ENCODE results near the gene ARMCX5. TPM values are rescaled to one million over a fixed set of nuclear protein-coding genes. Genes with fewer than 3 reads are reported as not detected.

Gene ARMCX5
- total RNA-seq, 1 experiment from 2014 or later = 39.2 TPM

DNA sequence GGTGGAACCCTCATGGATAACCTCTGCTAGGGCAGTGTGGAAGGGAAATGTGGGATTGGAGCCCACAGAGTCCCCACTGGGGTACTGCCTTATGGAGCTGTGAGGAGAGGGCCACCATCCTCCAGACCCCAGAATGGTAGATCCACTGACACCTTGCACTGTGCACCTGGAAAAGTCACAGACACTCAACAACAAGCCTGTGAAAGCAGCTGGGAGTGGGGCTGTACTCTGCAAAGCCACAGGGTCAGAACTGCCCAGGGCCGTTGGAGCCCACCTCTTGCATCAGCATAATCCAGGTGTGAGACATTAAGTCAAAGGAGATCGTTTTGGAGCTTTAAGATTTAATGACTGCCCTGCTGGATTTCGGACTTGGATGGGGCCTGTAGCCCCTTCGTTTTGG lies 11.6 kb downstream of the ARMCX5 start:
- peaks cover 37% of the 10 kb centered on the region for H3K79me2 ChIP-seq (ENCODE audit: low read length)
- intact Hi-C loops (cut with micrococcal nuclease) = no loop called here
- BruUV-seq (replicated peaks) = no TSS peak

DNA sequence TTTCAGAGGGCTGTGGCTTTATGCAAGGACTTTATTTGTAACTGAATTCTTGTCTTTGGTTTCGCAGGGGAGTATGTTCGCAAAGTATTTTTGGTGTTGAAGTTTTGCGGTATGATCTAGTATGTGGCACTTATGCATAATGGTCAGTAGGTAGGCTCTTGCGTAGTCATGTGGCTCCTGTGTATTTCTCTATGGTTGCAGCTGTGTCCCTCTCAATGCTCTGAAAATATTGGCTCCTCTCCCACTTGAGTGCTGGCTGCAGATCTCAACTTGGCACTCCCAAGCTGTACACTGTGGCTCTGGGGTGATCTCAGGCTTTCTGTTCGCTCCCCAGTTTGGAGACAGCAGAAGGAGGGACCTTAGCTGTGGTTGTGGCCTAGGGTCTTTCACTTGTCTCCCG lies 24.8 kb downstream of the ARMCX5 start:
- Histone ChIP-seq H4K20me1 (ENCODE audit: low read length) (no peaks in the 10 kb centered on the region), H3K9me2 (replicated peaks; ENCODE audit: low read length) (no peaks in the 10 kb centered on the region), H3K9me3 (ENCODE audit: low read length) (0 out of 2 replicates have a peak, but pooled peaks cover 4% of the 10 kb centered on the region), H3K79me2 (ENCODE audit: low read length) (peaks cover 31% of the 10 kb centered on the region), H3K4me2 (ENCODE audit: low read length) (no peak overlapping the region), H3K4me3 (ENCODE audit: low read length) (no peak overlapping the region), H3K27me3 (ENCODE audit: low read length) (no peaks in the 10 kb centered on the region), H3K9ac (ENCODE audit: low read length) (no peak overlapping the region), H2AFZ (ENCODE audit: low read length) (no peak overlapping the region), H3F3A (ENCODE audit: low read length, unreplicated experiment) (no peaks in the 10 kb centered on the region), H3K36me3 (ENCODE audit: low read depth, low read length) (peaks cover 23% of the 10 kb centered on the region), H3K27ac (ENCODE audit: low read length) (no peak overlapping the region), H3K4me1 (ENCODE audit: insufficient read depth, low read length) (peaks cover 10% of the 10 kb centered on the region; the same call in 1 of the 2 replicates)
- TF ChIP-seq EZH2phosphoT487 (IDR thresholded peaks at IDR 0.05; ENCODE audit: borderline replicate concordance, low read length) (no peak), EZH2 (IDR thresholded peaks at IDR 0.05; ENCODE audit: low read length, unreplicated experiment) (no peak), CTCF (conservative IDR thresholded peaks at IDR 0.05; ENCODE audit: low read depth, low read length) (no peak)
- BruUV-seq (replicated peaks) = no TSS peak
- ChIA-PET CTCF (no interaction called here), POLR2A (ENCODE audit: unreplicated experiment) (no interaction called here)
- ATAC-seq = no peak
- no peak for DNase-seq
- intact Hi-C loops (cut with micrococcal nuclease) = no loop called here

More for the DNA sequence above, 11.6 kb downstream of the ARMCX5 start:
- Histone ChIP-seq H3K4me3 (ENCODE audit: low read length) (no peak overlapping the region), H3K36me3 (ENCODE audit: low read depth, low read length) (peaks cover 14% of the 10 kb centered on the region), H3K4me1 (ENCODE audit: insufficient read depth, low read length) (no peaks in the 10 kb centered on the region), H3K9ac (ENCODE audit: low read length) (no peak overlapping the region), H3F3A (ENCODE audit: low read length, unreplicated experiment) (no peaks in the 10 kb centered on the region), H3K9me2 (replicated peaks; ENCODE audit: low read length) (no peaks in the 10 kb centered on the region), H3K9me3 (ENCODE audit: low read length) (no peaks in the 10 kb centered on the region), H2AFZ (ENCODE audit: low read length) (no peak overlapping the region), H3K27ac (ENCODE audit: low read length) (no peak overlapping the region), H3K27me3 (ENCODE audit: low read length) (no peaks in the 10 kb centered on the region), H3K4me2 (ENCODE audit: low read length) (no peak overlapping the region), H4K20me1 (ENCODE audit: low read length) (no peaks in the 10 kb centered on the region)
- DNase-seq (no peak), ATAC-seq (no peak)
- POLR2A ChIA-PET (ENCODE audit: unreplicated experiment) = no interaction called here
- TF ChIP-seq EZH2phosphoT487 (IDR thresholded peaks at IDR 0.05; ENCODE audit: borderline replicate concordance, low read length) (no peak), EZH2 (IDR thresholded peaks at IDR 0.05; ENCODE audit: low read length, unreplicated experiment) (no peak), CTCF (conservative IDR thresholded peaks at IDR 0.05; ENCODE audit: low read depth, low read length) (no peak)
- CTCF ChIA-PET = no interaction called here

DNA sequence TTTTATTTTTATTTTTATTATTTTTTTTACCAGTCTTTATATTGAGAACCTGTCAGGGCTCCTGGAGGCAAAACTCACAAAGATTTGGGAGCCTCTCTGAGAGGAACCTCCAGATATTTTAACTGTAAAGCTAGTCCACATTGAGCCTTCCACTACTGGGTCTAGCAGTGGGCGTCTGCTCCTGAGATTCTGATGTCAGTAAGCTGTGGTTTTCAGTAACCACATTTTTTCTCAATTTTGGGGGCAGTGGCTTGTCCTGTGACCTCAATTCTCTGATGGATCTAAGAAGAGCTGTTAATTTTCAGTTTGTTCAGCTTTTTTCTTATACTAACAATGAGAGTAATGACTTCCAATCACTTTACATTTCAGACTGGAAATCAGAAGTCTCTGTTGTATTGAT lies 28.3 kb downstream of the ARMCX5 start:
- 0 out of 2 replicates have a peak, but pooled peaks cover 4% of the 10 kb centered on the region for H3K9me3 ChIP-seq (ENCODE audit: low read length)
- peaks cover 10% of the 10 kb centered on the region; the same call in 1 of the 2 replicates for H3K4me1 ChIP-seq (ENCODE audit: insufficient read depth, low read length)
- no peaks in the 10 kb centered on the region for H3K9me2 ChIP-seq (replicated peaks; ENCODE audit: low read length)
- no peaks in the 10 kb centered on the region for H4K20me1 ChIP-seq (ENCODE audit: low read length)
- peaks cover 14% of the 10 kb centered on the region; the same call in 1 of the 2 replicates for H3K79me2 ChIP-seq (ENCODE audit: low read length)
- DNase-seq (no peak), ATAC-seq (no peak)
- no peak overlapping the region for H3K4me3 ChIP-seq (ENCODE audit: low read length)
- intact Hi-C loops (cut with micrococcal nuclease) = no loop called here
- H3K27ac ChIP-seq (ENCODE audit: low read length) = no peak overlapping the region
- BruUV-seq (replicated peaks) = no TSS peak
- peaks cover 14% of the 10 kb centered on the region; the same call in 1 of the 2 replicates for H3K36me3 ChIP-seq (ENCODE audit: low read depth, low read length)
- H3K27me3 ChIP-seq (ENCODE audit: low read length) = no peaks in the 10 kb centered on the region
- no peaks in the 10 kb centered on the region for H3F3A ChIP-seq (ENCODE audit: low read length, unreplicated experiment)
- no peak overlapping the region for H3K4me2 ChIP-seq (ENCODE audit: low read length)
- POLR2A ChIA-PET (ENCODE audit: unreplicated experiment) = no interaction called here
- H2AFZ ChIP-seq (ENCODE audit: low read length) = no peak overlapping the region
- CTCF ChIA-PET = no interaction called here
- no peak for TF ChIP-seq EZH2phosphoT487 (IDR thresholded peaks at IDR 0.05; ENCODE audit: borderline replicate concordance, low read length)
- TF ChIP-seq CTCF (conservative IDR thresholded peaks at IDR 0.05; ENCODE audit: low read depth, low read length) = no peak
- no peak for TF ChIP-seq EZH2 (IDR thresholded peaks at IDR 0.05; ENCODE audit: low read length, unreplicated experiment)
- H3K9ac ChIP-seq (ENCODE audit: low read length) = no peak overlapping the region
